Measurements from ENCODE around the gene MECR.

MECR gene

DNA sequence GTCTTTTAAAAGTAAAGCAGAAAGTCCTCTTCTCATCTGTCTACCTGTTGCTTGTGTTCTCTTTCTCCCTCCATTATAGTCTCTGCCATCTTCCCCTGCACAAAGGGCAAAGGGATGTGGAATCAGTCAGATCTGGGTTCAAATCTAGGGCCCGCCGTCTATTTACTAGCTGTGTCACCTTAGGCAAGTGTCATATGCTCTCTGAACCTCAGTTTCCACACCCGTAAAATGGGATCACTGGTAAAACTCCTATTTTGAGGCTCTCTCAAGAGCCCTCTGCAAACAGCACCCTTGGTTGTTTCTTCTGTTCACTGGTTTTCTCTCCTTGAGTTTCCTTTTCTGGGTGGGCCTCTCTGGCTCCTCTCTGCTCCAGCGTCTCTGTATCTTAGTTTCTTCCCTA, 3.0 kb upstream of the MECR start:
- Histone ChIP-seq H3K27me3 (ENCODE audit: insufficient read depth, low read depth, severe bottlenecking) (no peaks in the 10 kb centered on the region), H3K27ac (no peak overlapping the region), H3K36me3 (no peaks in the 10 kb centered on the region), H3K4me3 (ENCODE audit: low read depth, low read length) (no peak overlapping the region), H3K9me3 (ENCODE audit: severe bottlenecking) (no peaks in the 10 kb centered on the region)
- TF ChIP-seq, protein P1, sequence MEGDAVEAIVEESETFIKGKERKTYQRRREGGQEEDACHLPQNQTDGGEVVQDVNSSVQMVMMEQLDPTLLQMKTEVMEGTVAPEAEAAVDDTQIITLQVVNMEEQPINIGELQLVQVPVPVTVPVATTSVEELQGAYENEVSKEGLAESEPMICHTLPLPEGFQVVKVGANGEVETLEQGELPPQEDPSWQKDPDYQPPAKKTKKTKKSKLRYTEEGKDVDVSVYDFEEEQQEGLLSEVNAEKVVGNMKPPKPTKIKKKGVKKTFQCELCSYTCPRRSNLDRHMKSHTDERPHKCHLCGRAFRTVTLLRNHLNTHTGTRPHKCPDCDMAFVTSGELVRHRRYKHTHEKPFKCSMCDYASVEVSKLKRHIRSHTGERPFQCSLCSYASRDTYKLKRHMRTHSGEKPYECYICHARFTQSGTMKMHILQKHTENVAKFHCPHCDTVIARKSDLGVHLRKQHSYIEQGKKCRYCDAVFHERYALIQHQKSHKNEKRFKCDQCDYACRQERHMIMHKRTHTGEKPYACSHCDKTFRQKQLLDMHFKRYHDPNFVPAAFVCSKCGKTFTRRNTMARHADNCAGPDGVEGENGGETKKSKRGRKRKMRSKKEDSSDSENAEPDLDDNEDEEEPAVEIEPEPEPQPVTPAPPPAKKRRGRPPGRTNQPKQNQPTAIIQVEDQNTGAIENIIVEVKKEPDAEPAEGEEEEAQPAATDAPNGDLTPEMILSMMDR (IDR thresholded peaks at IDR 0.05; ENCODE audit: low read depth, low read length), result no peak
- no peak for DNase-seq

GRCh38 chr1:29232387-29232786, 1.7 kb upstream of the MECR start:
- Histone ChIP-seq H3K9me3 (ENCODE audit: severe bottlenecking) (no peaks in the 10 kb centered on the region), H3K4me3 (ENCODE audit: low read depth, low read length) (no peak overlapping the region), H3K27ac (no peak overlapping the region), H3K36me3 (no peaks in the 10 kb centered on the region), H3K27me3 (ENCODE audit: insufficient read depth, low read depth, severe bottlenecking) (no peaks in the 10 kb centered on the region)
- TF ChIP-seq, protein P1 (IDR thresholded peaks at IDR 0.05; ENCODE audit: low read depth, low read length), result no peak
- DNase-seq, result no peak

- Histone ChIP-seq H3K27me3 (ENCODE audit: insufficient read depth, low read depth, severe bottlenecking) (no peaks in the 10 kb centered on the region), H3K36me3 (no peaks in the 10 kb centered on the region), H3K4me3 (ENCODE audit: low read depth, low read length) (peak overlapping the region; percentile 96), H3K9me3 (ENCODE audit: severe bottlenecking) (no peaks in the 10 kb centered on the region), H3K27ac (peak overlapping the region; percentile 78; the same call in 1 of the 2 replicates)
- no peak for DNase-seq
- TF ChIP-seq, protein P1 (IDR thresholded peaks at IDR 0.05; ENCODE audit: low read depth, low read length), result no peak
Observed at GRCh38 chr1:29230204-29230552, 556 bp downstream of the MECR start.

DNA sequence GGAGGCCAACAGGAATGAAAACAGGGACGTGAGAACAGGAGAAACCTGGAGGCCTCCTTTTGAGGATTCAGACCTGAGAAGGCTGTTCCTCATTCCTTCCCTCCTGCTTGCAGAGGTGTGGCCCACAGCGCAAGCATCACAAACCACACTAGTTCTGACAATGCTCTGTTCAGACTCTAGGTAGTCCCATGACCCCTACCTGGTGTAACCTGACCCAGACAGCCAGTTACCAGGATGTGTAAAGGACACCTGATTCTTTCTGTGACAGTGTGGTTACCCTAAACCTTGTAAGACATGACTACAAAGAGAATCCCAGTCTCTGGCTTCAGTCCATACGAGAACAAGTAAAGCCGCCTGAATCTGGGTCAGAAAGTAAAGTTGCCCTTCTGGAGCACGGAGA, 3.2 kb downstream of the MECR start:
- Histone ChIP-seq H3K27ac (no peak overlapping the region), H3K27me3 (ENCODE audit: insufficient read depth, low read depth, severe bottlenecking) (no peaks in the 10 kb centered on the region), H3K9me3 (ENCODE audit: severe bottlenecking) (no peaks in the 10 kb centered on the region), H3K36me3 (peaks cover 12% of the 10 kb centered on the region), H3K4me3 (ENCODE audit: low read depth, low read length) (no peak overlapping the region)
- DNase-seq, result no peak
- TF ChIP-seq, protein P1 (IDR thresholded peaks at IDR 0.05; ENCODE audit: low read depth, low read length), result no peak

- peaks cover 18% of the 10 kb centered on the region for H3K36me3 ChIP-seq
- TF ChIP-seq, protein P1 (IDR thresholded peaks at IDR 0.05; ENCODE audit: low read depth, low read length), result no peak
- H3K27ac ChIP-seq, result peak overlapping the region; percentile 82
Observed at GRCh38 chr1:29225361-29225760, 5.4 kb downstream of the MECR start.

GRCh38 chr1:29224356-29224837, 6.3 kb downstream of the MECR start:
- TF ChIP-seq, protein P1 (IDR thresholded peaks at IDR 0.05; ENCODE audit: low read depth, low read length), result no peak
- peaks cover 18% of the 10 kb centered on the region for H3K36me3 ChIP-seq
- no peaks in the 10 kb centered on the region for H3K9me3 ChIP-seq (ENCODE audit: severe bottlenecking)
- peak overlapping the region; percentile 76 for H3K27ac ChIP-seq
- H3K4me3 ChIP-seq (ENCODE audit: low read depth, low read length), result no peak overlapping the region
- no peaks in the 10 kb centered on the region for H3K27me3 ChIP-seq (ENCODE audit: insufficient read depth, low read depth, severe bottlenecking)
- no peak for DNase-seq

More at GRCh38 chr1:29225361-29225760, 5.4 kb downstream of the MECR start:
- Histone ChIP-seq H3K27me3 (ENCODE audit: insufficient read depth, low read depth, severe bottlenecking) (no peaks in the 10 kb centered on the region), H3K9me3 (ENCODE audit: severe bottlenecking) (no peaks in the 10 kb centered on the region), H3K4me3 (ENCODE audit: low read depth, low read length) (no peak overlapping the region)
- DNase-seq, result no peak

Data from WERI-Rb-1 (cell line).